Measurements from ENCODE around the gene FBXW10. TPM values are rescaled to one million over a fixed set of nuclear protein-coding genes. Genes with fewer than 3 reads are reported as not detected.
"Not testable (repeated sequence)": the region's sequence is repeated elsewhere in the genome, so short reads cannot be mapped to it uniquely, and the experiment has no call there.

The FBXW10 gene
- total and polyA plus RNA-seq, 2 of the 4 experiments (the other 2 are of a cell fraction): not detected

DNA sequence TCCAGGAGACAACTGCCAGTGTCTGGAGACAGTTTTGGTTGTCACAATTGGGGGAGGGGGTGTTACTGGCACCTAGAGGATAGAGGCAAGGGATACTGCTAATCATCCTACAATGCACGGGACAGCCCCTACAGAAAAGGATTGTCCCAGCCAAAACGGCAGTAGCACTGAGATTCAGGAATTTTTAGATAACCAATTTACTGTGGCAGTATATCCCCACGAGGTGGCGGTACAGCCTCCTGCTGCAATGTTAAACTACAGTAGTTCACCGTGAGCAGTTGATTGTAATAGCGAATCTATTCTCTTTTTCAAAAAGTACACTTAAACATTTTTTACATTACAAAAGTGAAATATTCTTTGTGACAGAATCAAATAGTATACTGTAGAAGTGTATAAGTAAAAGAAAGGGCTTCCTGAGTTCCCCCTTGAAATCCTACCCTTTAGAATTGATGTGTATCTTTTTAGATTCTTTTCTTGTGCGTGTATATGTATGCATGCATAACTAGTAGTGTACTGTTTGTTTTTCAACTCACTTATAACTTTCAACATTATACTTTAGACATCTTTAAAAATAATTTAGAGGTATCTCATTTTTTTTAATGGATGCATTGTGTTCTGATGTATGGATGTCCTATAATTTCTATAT, 31.4 kb upstream of the FBXW10 start:
- no CpG with 5 or more reads among the region's 7 CpGs for WGBS, 2 experiments (ENCODE audit: extremely low coverage in 2 of 2, insufficient read length in 1 of 2)
- H3K9me3 ChIP-seq (ENCODE audit: control insufficient read depth, insufficient read depth, low read length); BruUV-seq (replicated peaks); dilution Hi-C loops (cut with HindIII; ENCODE audit: low sequenced_read_pairs, unreplicated experiment); H2AK9ac ChIP-seq (replicated peaks; ENCODE audit: low read depth, low read length, poor library complexity); H3K36me3 ChIP-seq (ENCODE audit: control insufficient read depth, insufficient read depth, low read length); H2BK5ac ChIP-seq (ENCODE audit: low read depth, low read length, poor library complexity, severe bottlenecking); H4K5ac ChIP-seq (ENCODE audit: low read depth, low read length); H2BK20ac ChIP-seq (ENCODE audit: low read depth, low read length); H3K4me3 ChIP-seq (ENCODE audit: insufficient read depth, low read depth, low read length); CTCF ChIA-PET; H3K27ac ChIP-seq (ENCODE audit: insufficient read depth, low read length); H3K9ac ChIP-seq (ENCODE audit: low read depth, low read length); H4K8ac ChIP-seq (ENCODE audit: low read depth in 2 of 2, low read length in 2 of 2); H3K18ac ChIP-seq (ENCODE audit: low read depth, low read length); H3K56ac ChIP-seq (ENCODE audit: extremely low read depth, insufficient read depth, low read length); H3K23ac ChIP-seq (ENCODE audit: low read depth, low read length); H3K79me1 ChIP-seq (ENCODE audit: low read depth in 1 of 2, low read length in 2 of 2); H3K4me1 ChIP-seq (ENCODE audit: control insufficient read depth, insufficient read depth, low read length); H3K4ac ChIP-seq (ENCODE audit: low read depth, low read length); H3K4me2 ChIP-seq (ENCODE audit: low read depth, low read length); H3K14ac ChIP-seq (replicated peaks; ENCODE audit: low read depth, low read length); POLR2A ChIA-PET (ENCODE audit: unreplicated experiment); intact Hi-C loops (cut with micrococcal nuclease); H2BK120ac ChIP-seq (ENCODE audit: low read depth, low read length); H2BK15ac ChIP-seq (ENCODE audit: low read depth, low read length); H4K20me1 ChIP-seq (ENCODE audit: insufficient read depth, low read length); H2AK5ac ChIP-seq (ENCODE audit: low read depth, low read length); H4K91ac ChIP-seq (ENCODE audit: insufficient read depth, low read depth, low read length); H2AFZ ChIP-seq (replicated peaks; ENCODE audit: low read length, poor library complexity); in situ Hi-C loops (cut with MboI; ENCODE audit: low sequenced_read_pairs); H3K9me1 ChIP-seq (ENCODE audit: insufficient read depth, low read length); H3K27me3 ChIP-seq (ENCODE audit: control insufficient read depth, insufficient read depth, low read length): not testable (repeated sequence)
- peak; percentile 33; the same call in 1 of the 2 replicates for TF ChIP-seq SMC3 (IDR thresholded peaks at IDR 0.05; ENCODE audit: low read depth, low read length)
- TF ChIP-seq RAD21 (IDR thresholded peaks at IDR 0.05; ENCODE audit: low read length): peak; percentile 47
- TF ChIP-seq, protein P1, sequence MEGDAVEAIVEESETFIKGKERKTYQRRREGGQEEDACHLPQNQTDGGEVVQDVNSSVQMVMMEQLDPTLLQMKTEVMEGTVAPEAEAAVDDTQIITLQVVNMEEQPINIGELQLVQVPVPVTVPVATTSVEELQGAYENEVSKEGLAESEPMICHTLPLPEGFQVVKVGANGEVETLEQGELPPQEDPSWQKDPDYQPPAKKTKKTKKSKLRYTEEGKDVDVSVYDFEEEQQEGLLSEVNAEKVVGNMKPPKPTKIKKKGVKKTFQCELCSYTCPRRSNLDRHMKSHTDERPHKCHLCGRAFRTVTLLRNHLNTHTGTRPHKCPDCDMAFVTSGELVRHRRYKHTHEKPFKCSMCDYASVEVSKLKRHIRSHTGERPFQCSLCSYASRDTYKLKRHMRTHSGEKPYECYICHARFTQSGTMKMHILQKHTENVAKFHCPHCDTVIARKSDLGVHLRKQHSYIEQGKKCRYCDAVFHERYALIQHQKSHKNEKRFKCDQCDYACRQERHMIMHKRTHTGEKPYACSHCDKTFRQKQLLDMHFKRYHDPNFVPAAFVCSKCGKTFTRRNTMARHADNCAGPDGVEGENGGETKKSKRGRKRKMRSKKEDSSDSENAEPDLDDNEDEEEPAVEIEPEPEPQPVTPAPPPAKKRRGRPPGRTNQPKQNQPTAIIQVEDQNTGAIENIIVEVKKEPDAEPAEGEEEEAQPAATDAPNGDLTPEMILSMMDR (conservative IDR thresholded peaks at IDR 0.05; ENCODE audit: low read depth, low read length): peak; percentile 43
- ATAC-seq (ENCODE audit: low read depth) (peak; percentile 99), DNase-seq (peak; percentile 53)

- H2BK20ac ChIP-seq (ENCODE audit: low read depth, low read length); H3K9me1 ChIP-seq (ENCODE audit: insufficient read depth, low read length); H3K27ac ChIP-seq (ENCODE audit: insufficient read depth, low read length); H4K20me1 ChIP-seq (ENCODE audit: insufficient read depth, low read length); H3K56ac ChIP-seq (ENCODE audit: extremely low read depth, insufficient read depth, low read length); intact Hi-C loops (cut with micrococcal nuclease); H3K9ac ChIP-seq (ENCODE audit: low read depth, low read length); dilution Hi-C loops (cut with HindIII; ENCODE audit: low sequenced_read_pairs, unreplicated experiment); CTCF ChIA-PET; H3K4me3 ChIP-seq (ENCODE audit: insufficient read depth, low read depth, low read length); H2BK15ac ChIP-seq (ENCODE audit: low read depth, low read length); H3K36me3 ChIP-seq (ENCODE audit: control insufficient read depth, insufficient read depth, low read length); H4K91ac ChIP-seq (ENCODE audit: insufficient read depth, low read depth, low read length); H4K8ac ChIP-seq (ENCODE audit: low read depth in 2 of 2, low read length in 2 of 2); H4K5ac ChIP-seq (ENCODE audit: low read depth, low read length); H3K9me3 ChIP-seq (ENCODE audit: control insufficient read depth, insufficient read depth, low read length); H2BK120ac ChIP-seq (ENCODE audit: low read depth, low read length); H2AK9ac ChIP-seq (replicated peaks; ENCODE audit: low read depth, low read length, poor library complexity); H3K4me1 ChIP-seq (ENCODE audit: control insufficient read depth, insufficient read depth, low read length); H2BK5ac ChIP-seq (ENCODE audit: low read depth, low read length, poor library complexity, severe bottlenecking); H2AFZ ChIP-seq (replicated peaks; ENCODE audit: low read length, poor library complexity); in situ Hi-C loops (cut with MboI; ENCODE audit: low sequenced_read_pairs); POLR2A ChIA-PET (ENCODE audit: unreplicated experiment); H3K79me1 ChIP-seq (ENCODE audit: low read depth in 1 of 2, low read length in 2 of 2); H3K18ac ChIP-seq (ENCODE audit: low read depth, low read length); H3K4me2 ChIP-seq (ENCODE audit: low read depth, low read length); H3K27me3 ChIP-seq (ENCODE audit: control insufficient read depth, insufficient read depth, low read length); BruUV-seq (replicated peaks); H3K4ac ChIP-seq (ENCODE audit: low read depth, low read length); H3K14ac ChIP-seq (replicated peaks; ENCODE audit: low read depth, low read length); H3K23ac ChIP-seq (ENCODE audit: low read depth, low read length); H2AK5ac ChIP-seq (ENCODE audit: low read depth, low read length): not testable (repeated sequence)
- peak; percentile 37 for DNase-seq
- no CpG with 5 or more reads among the region's 9 CpGs for WGBS, 2 experiments (ENCODE audit: extremely low coverage in 2 of 2, insufficient read length in 1 of 2)
- ATAC-seq (ENCODE audit: low read depth): peak; percentile 58
Observed at GRCh38 chr17:18718643-18719427, 25.0 kb upstream of the FBXW10 start.

All from IMR-90 (cell line).